ENCODE measurements around the gene CAMKK2.
"Not testable (repeated sequence)": the region's sequence is repeated elsewhere in the genome, so short reads cannot be mapped to it uniquely, and the experiment has no call there.

Gene CAMKK2

DNA sequence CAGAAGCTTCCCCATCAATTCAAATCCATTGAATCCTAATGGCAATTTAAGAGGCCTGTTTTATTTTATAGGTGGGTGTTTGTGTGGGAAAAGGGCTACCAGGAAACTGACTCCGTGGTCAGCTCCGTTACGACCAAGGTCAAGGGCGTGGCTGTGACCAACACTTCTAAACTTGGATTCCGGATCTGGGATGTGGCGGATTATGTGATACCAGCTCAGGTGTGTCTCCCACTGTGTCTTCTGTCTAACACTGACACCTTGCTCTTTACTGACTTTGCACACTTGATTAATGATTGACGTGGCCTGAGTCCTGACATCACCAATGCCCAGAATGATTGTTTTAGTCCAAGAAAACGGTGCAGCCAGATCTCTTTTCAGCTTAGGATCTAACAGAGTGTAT is 79.4 kb downstream of the CAMKK2 start:
- peaks cover 37% of the 10 kb centered on the region for H3K36me3 Mint-ChIP-seq
- peaks cover 14% of the 10 kb centered on the region for H3K4me1 Mint-ChIP-seq
- no peak for ATAC-seq
- H3K27me3 Mint-ChIP-seq: no peaks in the 10 kb centered on the region
- H3K4me3 Mint-ChIP-seq: no peak overlapping the region
- H3K27ac Mint-ChIP-seq: no peak overlapping the region
- no peaks in the 10 kb centered on the region for H3K9me3 Mint-ChIP-seq

DNA sequence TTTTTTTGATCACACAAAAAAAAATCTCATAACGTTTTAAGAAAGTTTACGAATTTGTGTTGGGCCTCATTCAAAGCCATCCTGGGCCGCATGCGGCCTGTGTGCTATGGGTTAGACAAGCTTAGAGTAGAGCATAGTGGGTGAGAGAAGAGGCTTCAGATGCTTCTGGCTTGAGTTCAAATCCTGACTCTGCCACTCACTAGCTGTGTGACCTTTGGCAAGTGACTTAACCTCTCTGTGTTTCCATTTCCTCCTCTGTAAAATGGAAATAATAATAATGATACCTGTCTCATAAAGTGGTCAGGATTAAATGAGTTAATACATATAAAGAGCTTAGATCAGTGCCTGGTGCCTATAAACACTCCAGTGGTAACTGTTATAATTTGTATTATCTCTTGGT is 80.4 kb downstream of the CAMKK2 start:
- Mint-ChIP-seq H3K27ac (no peak overlapping the region), H3K4me3 (no peak overlapping the region), H3K9me3 (no peaks in the 10 kb centered on the region), H3K4me1 (peaks cover 15% of the 10 kb centered on the region), H3K27me3 (no peaks in the 10 kb centered on the region), H3K36me3 (peaks cover 31% of the 10 kb centered on the region)
- ATAC-seq: no peak

DNA sequence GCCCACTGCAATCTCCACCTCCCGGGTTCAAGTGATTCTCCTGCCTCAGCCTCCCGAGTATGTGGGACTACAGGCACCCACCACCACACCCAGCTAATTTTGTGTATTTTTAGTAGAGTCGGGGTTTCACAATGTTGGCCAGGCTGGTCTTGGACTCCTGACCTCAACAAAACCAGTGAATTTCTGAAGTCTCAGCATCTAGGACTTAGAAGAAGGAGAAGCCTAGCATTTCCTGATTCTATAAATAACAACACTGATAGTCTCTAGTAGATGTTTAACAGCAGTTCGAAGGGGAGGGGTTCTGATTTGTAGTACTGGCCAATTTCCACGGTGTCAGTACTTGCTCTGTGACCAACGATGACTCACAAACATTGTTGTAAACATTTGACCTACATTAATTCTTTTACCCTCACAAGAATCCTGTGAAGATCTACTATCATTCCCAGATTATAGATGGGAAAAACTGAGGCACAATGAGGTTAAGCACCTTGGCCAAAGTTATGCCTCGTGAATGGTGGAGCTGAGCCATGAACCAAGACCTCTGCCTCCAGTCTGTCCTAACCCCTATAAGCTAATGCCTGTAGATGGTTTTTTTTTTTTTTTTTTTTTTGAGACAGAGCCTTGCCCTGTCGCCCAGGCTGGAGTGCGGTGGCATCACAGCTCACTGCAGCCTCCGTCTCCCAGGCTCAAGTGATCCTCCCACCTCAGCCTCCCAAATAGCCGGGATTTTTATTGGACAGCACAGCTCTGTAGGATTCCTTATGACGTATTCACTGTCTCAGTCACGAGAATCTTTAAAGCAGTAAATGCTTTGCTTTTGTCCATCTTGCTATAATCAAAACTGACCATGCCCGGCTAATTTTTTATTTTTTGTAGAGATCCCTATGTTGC is 81.4 kb downstream of the CAMKK2 start:
- H3K4me1 Mint-ChIP-seq: peaks cover 23% of the 10 kb centered on the region
- H3K27me3 Mint-ChIP-seq: no peaks in the 10 kb centered on the region
- peak overlapping the region; percentile 83 for H3K27ac Mint-ChIP-seq
- ATAC-seq: no peak
- H3K9me3 Mint-ChIP-seq: no peaks in the 10 kb centered on the region
- H3K4me3 Mint-ChIP-seq: no peak overlapping the region
- peaks cover 31% of the 10 kb centered on the region for H3K36me3 Mint-ChIP-seq

DNA sequence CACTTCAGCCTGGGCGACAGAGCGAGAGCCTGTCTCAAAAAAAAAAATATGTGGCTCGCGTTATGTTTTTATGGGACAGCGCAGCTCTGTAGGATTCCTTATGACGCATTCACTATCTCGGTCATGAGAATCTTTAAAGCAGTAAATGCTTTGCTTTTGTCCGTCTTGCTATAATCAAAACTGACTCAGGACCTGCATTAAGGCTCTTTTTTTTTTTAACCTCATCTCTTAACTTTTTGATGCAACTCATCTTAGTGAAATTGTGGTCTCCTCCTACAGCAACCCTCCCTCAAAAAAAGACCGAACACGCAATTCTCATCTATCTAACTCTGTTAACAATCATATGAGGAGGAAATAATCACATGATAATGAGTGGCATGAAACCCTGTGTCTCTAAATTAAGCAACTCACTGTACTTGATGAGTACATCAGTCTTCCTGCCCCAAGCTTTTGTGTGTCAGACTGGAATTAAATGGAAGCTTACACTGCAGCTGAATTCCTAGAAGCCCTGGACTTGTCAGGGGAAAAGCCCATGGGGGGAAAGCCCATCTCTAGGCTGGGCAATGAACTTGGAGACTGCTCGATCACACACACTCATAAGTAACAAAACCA is 82.2 kb downstream of the CAMKK2 start:
- Mint-ChIP-seq H3K27ac (peak overlapping the region; percentile 83), H3K4me1 (peaks cover 28% of the 10 kb centered on the region), H3K36me3 (peaks cover 29% of the 10 kb centered on the region), H3K4me3 (peak overlapping the region; percentile 1), H3K27me3 (no peaks in the 10 kb centered on the region), H3K9me3 (no peaks in the 10 kb centered on the region)
- ATAC-seq: no peak

DNA sequence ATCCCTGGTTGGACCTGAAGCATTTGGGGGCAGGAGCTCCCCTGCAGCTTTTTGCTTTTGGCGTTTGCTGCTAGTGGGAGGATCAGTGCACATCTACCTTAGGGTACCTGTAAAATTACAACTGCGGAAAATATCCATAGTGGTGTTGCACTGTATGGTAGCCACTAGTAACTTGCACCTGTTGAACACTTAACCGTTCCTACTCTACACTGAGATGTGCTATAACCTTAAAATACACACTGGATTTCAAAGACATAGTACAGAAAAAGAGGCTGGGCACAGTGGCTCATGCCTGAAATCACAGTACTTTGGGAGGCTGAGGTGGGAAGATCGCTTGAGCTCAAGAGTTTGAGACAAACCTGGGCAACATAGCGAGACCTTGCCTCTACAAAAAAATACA is 83.6 kb downstream of the CAMKK2 start:
- Mint-ChIP-seq H3K9me3 (no peaks in the 10 kb centered on the region), H3K27me3 (no peaks in the 10 kb centered on the region), H3K4me1 (peaks cover 29% of the 10 kb centered on the region), H3K4me3 (no peak overlapping the region), H3K27ac (no peak overlapping the region), H3K36me3 (peaks cover 15% of the 10 kb centered on the region)
- ATAC-seq: no peak

DNA sequence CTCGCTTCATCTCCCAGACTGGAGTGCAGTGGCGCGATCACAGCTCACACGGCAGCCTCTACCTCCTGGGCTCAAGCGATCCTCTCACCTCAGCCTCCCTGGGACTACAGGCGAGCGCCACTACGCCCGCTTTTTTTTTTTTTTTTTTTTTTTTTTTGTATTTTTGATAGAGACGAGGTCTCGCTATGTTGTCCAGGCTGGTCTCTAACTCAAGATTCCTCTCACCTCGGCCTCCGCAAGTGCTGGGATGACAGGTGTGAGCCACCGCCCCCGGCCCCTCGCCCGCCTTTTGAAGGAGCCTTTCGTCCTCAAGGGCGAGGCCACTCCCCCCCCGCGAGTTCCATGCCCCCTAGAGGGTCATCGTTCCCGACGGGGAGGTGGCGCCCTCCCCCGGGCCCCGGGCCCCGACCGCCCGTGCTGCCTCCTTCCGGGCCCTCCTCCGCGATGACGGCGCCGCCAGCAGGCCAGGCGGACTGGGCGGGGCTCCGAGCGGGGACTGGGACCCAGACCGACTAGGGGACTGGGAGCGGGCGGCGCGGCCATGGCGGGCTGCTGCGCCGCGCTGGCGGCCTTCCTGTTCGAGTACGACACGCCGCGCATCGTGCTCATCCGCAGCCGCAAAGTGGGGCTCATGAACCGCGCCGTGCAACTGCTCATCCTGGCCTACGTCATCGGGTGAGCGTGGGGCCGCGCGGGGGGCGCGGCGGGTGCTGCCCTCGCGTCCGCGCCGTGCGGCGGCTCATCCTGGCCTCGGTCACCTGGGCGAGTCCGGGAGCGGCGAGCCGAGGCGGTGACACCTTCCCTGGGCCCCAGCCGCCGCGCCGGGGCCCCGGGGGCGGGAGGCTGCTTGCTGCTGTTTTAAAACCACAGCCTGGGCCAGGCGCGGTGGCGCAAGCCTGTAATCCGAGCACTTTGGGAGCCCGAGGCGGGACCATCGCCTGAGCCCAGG is 86.6 kb downstream of the CAMKK2 start, which contains the start of gene P2RX4:
Gene P2RX4 (plus strand): TSS at position 506 of the 949 bp plus-strand sequence. CDS start 36 bp downstream, at position 542.
- H3K27me3 Mint-ChIP-seq: no peaks in the 10 kb centered on the region
- peaks cover 1% of the 10 kb centered on the region for H3K9me3 Mint-ChIP-seq

DNA sequence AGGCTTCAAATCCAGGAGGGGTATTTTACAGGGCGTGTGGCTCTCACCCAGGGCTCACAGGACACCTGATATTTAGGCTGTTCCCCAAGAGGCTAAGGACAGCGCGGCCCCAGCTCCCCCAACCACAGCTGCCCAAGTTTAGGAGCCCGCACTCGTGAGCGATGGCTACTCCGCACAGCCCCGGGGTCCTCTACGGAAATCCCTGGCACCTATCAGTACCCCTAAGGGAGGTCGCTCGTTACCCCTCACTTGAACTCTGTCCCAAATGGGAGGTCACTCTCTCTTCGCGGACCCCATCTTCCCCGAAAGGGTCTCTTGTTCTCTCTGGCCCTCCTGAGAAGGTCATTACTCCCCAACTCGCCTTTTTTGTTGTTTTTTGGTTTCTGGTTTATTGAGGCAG is 87.3 kb downstream of the CAMKK2 start:
- H3K9me3 Mint-ChIP-seq: peaks cover 3% of the 10 kb centered on the region
- no peak for ATAC-seq
- H3K36me3 Mint-ChIP-seq: peaks cover 2% of the 10 kb centered on the region
- H3K27ac Mint-ChIP-seq: peak overlapping the region; percentile 95
- H3K4me3 Mint-ChIP-seq: peak overlapping the region; percentile 76
- no peaks in the 10 kb centered on the region for H3K27me3 Mint-ChIP-seq
- H3K4me1 Mint-ChIP-seq: peaks cover 21% of the 10 kb centered on the region

More for the DNA sequence above, 86.6 kb downstream of the CAMKK2 start, which contains the start of gene P2RX4:
- Mint-ChIP-seq H3K27ac (peak within 1 kb of the TSS; percentile 95), H3K4me1 (peaks cover 28% of the 10 kb centered on the region), H3K4me3 (peak within 1 kb of the TSS; percentile 88), H3K36me3 (peaks cover 6% of the 10 kb centered on the region)
- ATAC-seq: peak; percentile 95

DNA sequence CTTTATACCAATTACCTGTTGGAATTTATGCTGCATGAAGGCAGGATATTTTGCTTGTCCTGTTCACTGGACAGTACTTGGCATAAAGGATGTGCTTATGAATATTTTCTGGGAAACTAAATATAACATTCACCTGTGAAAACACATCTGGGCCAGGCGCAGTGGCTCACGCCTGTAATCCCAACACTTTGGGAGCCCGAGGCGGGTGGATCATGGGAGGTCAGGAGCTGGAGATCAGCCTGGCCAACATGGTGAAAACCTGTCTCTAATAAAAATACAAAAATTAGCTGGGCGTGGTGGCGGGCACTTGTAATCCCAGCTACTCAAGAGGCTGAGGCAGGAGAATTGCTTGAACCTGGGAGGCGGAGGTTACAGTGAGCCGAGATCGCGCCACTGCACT is 87.9 kb downstream of the CAMKK2 start:
- ATAC-seq, H3K36me3 Mint-ChIP-seq, H3K9me3 Mint-ChIP-seq, H3K27me3 Mint-ChIP-seq: not testable (repeated sequence)
- Mint-ChIP-seq H3K27ac (peak overlapping the region; percentile 22), H3K4me1 (peaks cover 18% of the 10 kb centered on the region), H3K4me3 (peak overlapping the region; percentile 41)

DNA sequence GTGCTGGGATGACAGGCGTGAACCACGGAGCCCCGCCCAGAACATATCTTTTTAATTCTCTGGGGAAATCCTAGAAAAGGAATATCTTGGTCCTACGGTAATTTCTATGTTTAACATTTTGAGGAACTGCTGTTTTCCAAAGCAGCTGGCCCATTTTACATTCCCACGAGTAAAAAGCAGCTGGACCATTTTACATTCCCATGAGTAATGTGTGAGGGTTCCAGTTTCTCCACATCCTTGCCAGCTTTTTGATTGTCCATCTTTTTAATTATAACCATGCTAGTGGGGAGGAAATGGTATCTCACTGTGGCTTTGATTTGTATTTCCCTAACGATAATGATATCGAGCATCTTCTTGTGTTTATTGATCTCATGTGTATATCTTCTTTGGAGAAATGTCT is 91.0 kb downstream of the CAMKK2 start:
- Mint-ChIP-seq H3K9me3 (peaks cover 3% of the 10 kb centered on the region), H3K27me3 (no peaks in the 10 kb centered on the region), H3K27ac (no peak overlapping the region), H3K36me3 (no peaks in the 10 kb centered on the region), H3K4me3 (no peak overlapping the region), H3K4me1 (peaks cover 7% of the 10 kb centered on the region)
- no peak for ATAC-seq

DNA sequence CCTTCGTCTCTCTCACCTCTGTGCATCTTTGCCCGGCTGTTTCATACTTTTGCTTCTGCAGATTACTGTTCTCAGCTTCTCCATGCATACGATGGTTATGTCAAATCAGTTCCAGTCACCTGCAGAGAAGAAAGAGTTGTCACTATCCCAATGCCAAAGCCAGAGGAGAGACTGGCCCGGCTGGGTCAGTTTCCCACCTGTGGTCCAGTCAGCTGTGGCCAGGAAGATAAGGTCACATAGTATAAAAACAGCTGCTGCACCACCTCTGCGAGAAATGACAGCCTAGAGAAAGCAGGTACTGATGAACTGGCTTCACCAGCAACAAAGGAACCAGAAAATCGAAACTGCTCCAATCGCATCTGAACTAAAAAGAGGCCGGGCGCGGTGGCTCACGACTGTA is 93.0 kb downstream of the CAMKK2 start:
- no peaks in the 10 kb centered on the region for H3K36me3 Mint-ChIP-seq
- no peak overlapping the region for H3K27ac Mint-ChIP-seq
- peaks cover 3% of the 10 kb centered on the region for H3K9me3 Mint-ChIP-seq
- no peak for ATAC-seq
- H3K27me3 Mint-ChIP-seq: no peaks in the 10 kb centered on the region
- H3K4me1 Mint-ChIP-seq: no peaks in the 10 kb centered on the region
- no peak overlapping the region for H3K4me3 Mint-ChIP-seq

DNA sequence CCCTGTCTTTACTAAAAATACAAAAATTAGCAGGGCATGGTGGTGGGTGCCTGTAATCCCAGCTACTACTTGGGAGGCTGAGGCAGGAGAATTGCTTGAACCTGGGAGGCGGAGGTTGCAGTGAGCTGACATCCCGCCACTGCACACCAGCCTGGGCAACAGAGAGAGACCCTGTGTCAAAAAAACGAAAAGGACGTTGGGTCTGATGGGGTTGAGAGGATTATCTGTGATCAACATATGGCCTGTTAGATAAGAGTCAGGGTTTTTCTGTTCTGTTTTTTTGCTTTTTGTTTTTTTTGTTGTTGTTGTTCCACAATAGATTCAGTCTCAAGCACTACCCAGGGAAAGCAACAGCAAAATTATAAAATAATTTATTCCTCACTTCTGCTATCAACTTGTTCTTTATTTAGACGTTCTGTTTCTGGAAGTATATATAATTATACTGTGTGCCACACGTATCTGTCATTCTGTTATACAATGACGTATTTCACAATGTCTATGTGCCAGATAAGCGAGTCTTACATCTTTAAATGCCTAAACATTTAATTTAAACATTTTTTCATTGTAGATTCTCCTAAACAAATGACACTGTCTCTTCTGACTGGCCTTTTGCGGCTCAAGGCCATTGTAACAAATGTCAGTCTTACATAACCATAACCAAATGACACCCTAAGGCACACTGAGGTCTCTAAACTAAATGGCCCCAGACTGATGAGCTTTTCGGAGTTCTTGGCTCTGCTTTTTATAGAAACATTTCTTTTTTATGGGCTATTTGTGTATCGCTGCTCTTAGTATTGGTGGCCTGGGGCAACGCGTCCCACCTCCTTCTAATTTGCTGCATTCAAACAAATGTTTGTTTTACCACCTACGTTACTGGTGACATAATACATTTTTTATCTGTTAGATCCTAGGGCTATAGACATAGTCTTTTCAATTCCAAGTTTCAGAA is 93.8 kb downstream of the CAMKK2 start:
- Mint-ChIP-seq H3K4me3 (no peak overlapping the region), H3K36me3 (no peaks in the 10 kb centered on the region), H3K27me3 (no peaks in the 10 kb centered on the region), H3K9me3 (peaks cover 3% of the 10 kb centered on the region), H3K4me1 (no peaks in the 10 kb centered on the region), H3K27ac (no peak overlapping the region)
- no peak for ATAC-seq

DNA sequence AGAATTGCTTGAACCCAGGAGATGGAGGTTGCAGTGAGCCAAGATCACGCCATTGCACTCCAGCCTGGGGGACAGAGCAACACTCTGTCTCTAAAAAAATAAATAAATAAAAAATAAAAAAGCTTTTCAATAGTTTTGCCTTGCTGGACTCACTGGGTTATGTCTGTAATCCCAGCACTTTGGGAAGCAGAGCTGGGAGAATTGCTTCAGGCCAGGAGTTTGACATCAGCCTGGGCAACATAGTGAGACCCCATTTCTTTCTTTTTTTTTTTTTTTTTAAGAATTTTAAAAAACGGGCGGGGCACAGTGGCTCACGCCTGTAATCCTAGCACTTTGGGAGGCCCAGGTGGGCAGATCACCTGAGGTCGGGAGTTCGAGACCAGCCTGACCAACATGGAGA is 95.4 kb downstream of the CAMKK2 start:
- ATAC-seq, H3K36me3 Mint-ChIP-seq, H3K9me3 Mint-ChIP-seq, H3K27ac Mint-ChIP-seq, H3K4me3 Mint-ChIP-seq, H3K4me1 Mint-ChIP-seq, H3K27me3 Mint-ChIP-seq: not testable (repeated sequence)

DNA sequence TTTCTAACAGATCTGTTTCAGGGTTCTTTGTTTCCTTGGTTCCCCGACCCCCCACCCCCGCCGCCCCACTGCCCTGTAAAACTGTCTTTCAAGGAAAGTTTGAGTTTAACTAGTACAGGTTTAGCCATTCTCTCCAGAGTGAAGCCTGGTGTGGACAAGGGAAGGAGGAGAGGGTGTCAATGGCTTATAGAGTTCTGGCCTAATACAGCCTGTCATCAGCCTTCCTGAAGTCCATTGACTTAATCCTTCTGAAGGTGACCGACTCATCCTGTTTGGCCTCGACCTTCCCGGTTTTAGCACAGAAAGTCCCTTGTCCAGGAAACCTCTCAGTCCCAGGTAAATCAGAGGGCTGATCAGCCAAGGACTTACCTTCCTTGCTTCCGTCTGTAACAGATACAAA is 97.6 kb downstream of the CAMKK2 start:
- Mint-ChIP-seq H3K4me3 (no peak overlapping the region), H3K27me3 (no peaks in the 10 kb centered on the region), H3K4me1 (peaks cover 6% of the 10 kb centered on the region), H3K36me3 (no peaks in the 10 kb centered on the region), H3K27ac (no peak overlapping the region), H3K9me3 (no peaks in the 10 kb centered on the region)
- ATAC-seq: no peak

DNA sequence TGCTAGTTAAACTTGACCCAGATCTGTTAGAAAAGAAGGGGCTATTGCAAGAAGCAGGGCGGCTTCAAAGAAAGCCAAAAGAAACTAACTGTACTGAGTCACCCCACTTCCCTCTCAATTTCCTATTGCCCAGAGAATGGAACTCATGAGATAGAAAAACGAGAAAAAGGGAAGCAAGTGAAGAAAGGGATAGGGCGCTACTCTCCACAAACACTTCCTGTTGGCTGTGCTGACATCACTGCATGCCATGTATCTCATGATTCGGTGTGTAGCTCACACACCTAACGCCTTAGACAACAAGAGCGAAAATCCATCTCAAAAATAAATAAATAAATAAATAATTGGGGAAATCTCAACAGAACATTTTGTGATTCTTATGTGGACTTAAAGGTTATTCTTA is 99.6 kb downstream of the CAMKK2 start:
- H3K36me3 Mint-ChIP-seq: no peaks in the 10 kb centered on the region
- H3K27ac Mint-ChIP-seq: no peak overlapping the region
- H3K4me1 Mint-ChIP-seq: peaks cover 6% of the 10 kb centered on the region
- no peak overlapping the region for H3K4me3 Mint-ChIP-seq
- H3K27me3 Mint-ChIP-seq: no peaks in the 10 kb centered on the region
- ATAC-seq: no peak
- no peaks in the 10 kb centered on the region for H3K9me3 Mint-ChIP-seq

All from stimulated activated memory B cell treated with anti-CD40 and anti-IgM and Interleukin-4, amounts not matched to agents 10 μg/mL and 1 μg/mL and 100 μg/mL, for 72 hours (primary cell).